Activated CD4-positive, alpha-beta T cell treated with anti-CD3 and anti-CD28 coated beads for 36 hours (primary cell): Measurements from ENCODE around the gene MYH13. TPM values are rescaled to one million over a fixed set of nuclear protein-coding genes. Genes with fewer than 3 reads are reported as not detected.

Experiments
- ATAC-seq: fragments of 200-7000 bp; cut with Tn5 transposase; one replicate; pipeline ENCODE4 v1.10.0; 2021; ENCODE audit warnings: mild to moderate bottlenecking, moderate library complexity
- CTCF ChIA-PET: fragments of 350-600 bp; sonication (Branson Sonifier 250); formaldehyde crosslinking; loops from one replicate; lab custom pipeline; 2021; ENCODE audit warnings: antibody characterized with exemption; lab: Charles Lee
- POLR2A ChIA-PET: fragments of 350-600 bp; sonication (Branson Sonifier 250); formaldehyde crosslinking; loops from one replicate; lab custom pipeline; 2021; ENCODE audit warnings: antibody characterized with exemption, inconsistent platforms; lab: Charles Lee
- DNase-seq: peaks from one replicate; pipeline ENCODE4 v3.0.0-alpha.2; 2020
- H3K27ac Mint-ChIP-seq: one replicate; pipeline ENCODE4 v1.8.0; 2021; ENCODE audit warnings: mixed read lengths
- H3K27me3 Mint-ChIP-seq: one replicate; pipeline ENCODE4 v1.8.0; 2021; ENCODE audit warnings: mixed read lengths
- H3K36me3 Mint-ChIP-seq: one replicate; pipeline ENCODE4 v1.8.0; 2021; ENCODE audit warnings: low read depth, mixed read lengths
- H3K4me1 Mint-ChIP-seq: one replicate; pipeline ENCODE4 v1.8.0; 2021; ENCODE audit warnings: mixed read lengths
- H3K4me3 Mint-ChIP-seq: one replicate; pipeline ENCODE4 v1.8.0; 2021; ENCODE audit warnings: mild to moderate bottlenecking, moderate library complexity, mixed read lengths
- H3K9me3 Mint-ChIP-seq: one replicate; pipeline ENCODE4 v1.8.0; 2021; ENCODE audit warnings: low read depth, mixed read lengths
- intact Hi-C, 2 experiments: fragments of 100-400 bp; cut with DNase I in 1 of 2; cut with micrococcal nuclease in 1 of 2; formaldehyde crosslinking; loops; one replicate each; pipeline versions ENCODE4 v1.14.2 to v1.15.1; 2022 to 2024; cut with DNase I, micrococcal nuclease
- total RNA-seq, 2 experiments: library from RNA; stranded (reverse); gene quantifications; one replicate each; pipeline ENCODE4 v1.2.3, GENCODE V29; 2021

MYH13 gene
- total RNA-seq = not detected

- Mint-ChIP-seq H3K27me3 (peaks cover 14% of the 10 kb centered on the region), H3K9me3 (no peaks in the 10 kb centered on the region), H3K4me1 (no peaks in the 10 kb centered on the region), H3K4me3 (no peak within 1 kb of the TSS), H3K27ac (no peak within 1 kb of the TSS), H3K36me3 (no peaks in the 10 kb centered on the region)
- intact Hi-C loops = no loop called here
- ChIA-PET POLR2A (no interaction called here), CTCF (no interaction called here)
- DNase-seq (no peak), ATAC-seq (no peak)
Measured at GRCh38 chr17:10372906-10373305, at the start of gene MYH13. Gene MYH13 (minus strand): TSS chr17:10373006. CDS start chr17:10364530, 8,476 bp downstream.

- CTCF ChIA-PET = no interaction called here
- POLR2A ChIA-PET = no interaction called here
- Mint-ChIP-seq H3K9me3 (no peaks in the 10 kb centered on the region), H3K4me3 (no peak within 1 kb of the TSS), H3K36me3 (no peaks in the 10 kb centered on the region), H3K27ac (no peak within 1 kb of the TSS), H3K4me1 (no peaks in the 10 kb centered on the region), H3K27me3 (peaks cover 2% of the 10 kb centered on the region)
- DNase-seq = no peak
- intact Hi-C loops = no loop called here
- no peak for ATAC-seq
Measured at GRCh38 chr17:10421900-10422542, 49.2 kb upstream of the MYH13 start, which contains the start of gene MYH8. Gene MYH8 (minus strand): TSS chr17:10421950. CDS start chr17:10420227, 1,723 bp downstream.

- DNase-seq (no peak), ATAC-seq (no peak)
- Mint-ChIP-seq H3K36me3 (no peaks in the 10 kb centered on the region), H3K27ac (no peak overlapping the region), H3K27me3 (peaks cover 2% of the 10 kb centered on the region), H3K9me3 (no peaks in the 10 kb centered on the region), H3K4me3 (no peak overlapping the region), H3K4me1 (no peaks in the 10 kb centered on the region)
- intact Hi-C loops = no loop called here
- CTCF ChIA-PET = no interaction called here
- POLR2A ChIA-PET = no interaction called here
Measured at GRCh38 chr17:10421211-10421610, 48.4 kb upstream of the MYH13 start.

GRCh38 chr17:10420811-10421210 is 48.0 kb upstream of the MYH13 start:
- DNase-seq = no peak
- ATAC-seq = no peak
- CTCF ChIA-PET = no interaction called here
- no peak overlapping the region for H3K4me3 Mint-ChIP-seq
- POLR2A ChIA-PET = no interaction called here
- no peak overlapping the region for H3K27ac Mint-ChIP-seq
- intact Hi-C loops = no loop called here
- no peaks in the 10 kb centered on the region for H3K36me3 Mint-ChIP-seq
- no peaks in the 10 kb centered on the region for H3K4me1 Mint-ChIP-seq
- peaks cover 4% of the 10 kb centered on the region for H3K27me3 Mint-ChIP-seq
- peaks cover 2% of the 10 kb centered on the region for H3K9me3 Mint-ChIP-seq

- POLR2A ChIA-PET = no interaction called here
- peaks cover 2% of the 10 kb centered on the region for H3K9me3 Mint-ChIP-seq
- intact Hi-C loops = no loop called here
- CTCF ChIA-PET = interaction anchor here (0.6 kb wide), 1 partner anchor 456 kb away, joined by 3 read pairs; no protein-coding TSS in a partner anchor
- H3K27ac Mint-ChIP-seq = no peak overlapping the region
- H3K36me3 Mint-ChIP-seq = no peaks in the 10 kb centered on the region
- DNase-seq (no peak), ATAC-seq (no peak)
- no peaks in the 10 kb centered on the region for H3K4me1 Mint-ChIP-seq
- H3K27me3 Mint-ChIP-seq = peaks cover 7% of the 10 kb centered on the region
- no peak overlapping the region for H3K4me3 Mint-ChIP-seq
Measured at GRCh38 chr17:10417431-10417830, 44.6 kb upstream of the MYH13 start.

GRCh38 chr17:10415161-10415560 is 42.4 kb upstream of the MYH13 start:
- H3K36me3 Mint-ChIP-seq = no peaks in the 10 kb centered on the region
- H3K4me3 Mint-ChIP-seq = no peak overlapping the region
- no peak for ATAC-seq
- H3K27ac Mint-ChIP-seq = no peak overlapping the region
- peaks cover 2% of the 10 kb centered on the region for H3K9me3 Mint-ChIP-seq
- no peak for DNase-seq
- H3K4me1 Mint-ChIP-seq = no peaks in the 10 kb centered on the region
- H3K27me3 Mint-ChIP-seq = peaks cover 7% of the 10 kb centered on the region
- ChIA-PET POLR2A (no interaction called here), CTCF (interaction anchor here (0.6 kb wide), 1 partner anchor 608 kb away, joined by 3 read pairs; no protein-coding TSS in a partner anchor)
- intact Hi-C loops = no loop called here

GRCh38 chr17:10403589-10403988 is 30.8 kb upstream of the MYH13 start:
- H3K27me3 Mint-ChIP-seq = peaks cover 11% of the 10 kb centered on the region
- ChIA-PET POLR2A (no interaction called here), CTCF (interaction anchor here (0.6 kb wide), 1 partner anchor 1688 kb away, joined by 3 read pairs; no protein-coding TSS in a partner anchor)
- H3K4me1 Mint-ChIP-seq = no peaks in the 10 kb centered on the region
- intact Hi-C loops = no loop called here
- DNase-seq = no peak
- no peaks in the 10 kb centered on the region for H3K36me3 Mint-ChIP-seq
- no peak overlapping the region for H3K27ac Mint-ChIP-seq
- H3K4me3 Mint-ChIP-seq = no peak overlapping the region
- no peaks in the 10 kb centered on the region for H3K9me3 Mint-ChIP-seq
- ATAC-seq = no peak

- Mint-ChIP-seq H3K4me1 (peaks cover 4% of the 10 kb centered on the region), H3K27me3 (peaks cover 5% of the 10 kb centered on the region), H3K4me3 (no peak overlapping the region), H3K36me3 (no peaks in the 10 kb centered on the region), H3K9me3 (no peaks in the 10 kb centered on the region), H3K27ac (no peak overlapping the region)
- CTCF ChIA-PET = no interaction called here
- intact Hi-C loops = no loop called here
- POLR2A ChIA-PET = no interaction called here
- no peak for DNase-seq
- no peak for ATAC-seq
Measured at GRCh38 chr17:10398352-10398751, 25.5 kb upstream of the MYH13 start.

- Mint-ChIP-seq H3K27me3 (peaks cover 7% of the 10 kb centered on the region), H3K27ac (no peak overlapping the region), H3K9me3 (no peaks in the 10 kb centered on the region), H3K36me3 (no peaks in the 10 kb centered on the region), H3K4me3 (no peak overlapping the region), H3K4me1 (peaks cover 4% of the 10 kb centered on the region)
- CTCF ChIA-PET = no interaction called here
- no peak for DNase-seq
- intact Hi-C loops = no loop called here
- POLR2A ChIA-PET = no interaction called here
- no peak for ATAC-seq
Measured at GRCh38 chr17:10396524-10397163, 23.8 kb upstream of the MYH13 start.

GRCh38 chr17:10394201-10394887 is 21.5 kb upstream of the MYH13 start:
- no peaks in the 10 kb centered on the region for H3K9me3 Mint-ChIP-seq
- peaks cover 4% of the 10 kb centered on the region for H3K4me1 Mint-ChIP-seq
- no peak for ATAC-seq
- ChIA-PET CTCF (interaction anchor here (1.2 kb wide), 1 partner anchor 222 kb away, joined by 3 read pairs; no protein-coding TSS in a partner anchor), POLR2A (no interaction called here)
- H3K27ac Mint-ChIP-seq = no peak overlapping the region
- H3K4me3 Mint-ChIP-seq = no peak overlapping the region
- no peaks in the 10 kb centered on the region for H3K36me3 Mint-ChIP-seq
- intact Hi-C loops = no loop called here
- peaks cover 8% of the 10 kb centered on the region for H3K27me3 Mint-ChIP-seq
- no peak for DNase-seq

GRCh38 chr17:10392880-10393279 is 20.1 kb upstream of the MYH13 start:
- Mint-ChIP-seq H3K9me3 (no peaks in the 10 kb centered on the region), H3K27ac (no peak overlapping the region), H3K4me1 (peaks cover 4% of the 10 kb centered on the region), H3K4me3 (no peak overlapping the region), H3K36me3 (no peaks in the 10 kb centered on the region), H3K27me3 (peaks cover 10% of the 10 kb centered on the region)
- ChIA-PET CTCF (no interaction called here), POLR2A (no interaction called here)
- no peak for ATAC-seq
- intact Hi-C loops = no loop called here
- no peak for DNase-seq
